Measurements from ENCODE around the gene COL11A1.
"Not testable (repeated sequence)": the region's sequence is repeated elsewhere in the genome, so short reads cannot be mapped to it uniquely, and the experiment has no call there.

COL11A1 gene

GRCh38 chr1:103129255-103129654, 20.9 kb upstream of the COL11A1 start:
- no peak overlapping the region for H3K4me3 ChIP-seq (ENCODE audit: low read depth, low read length)
- TF ChIP-seq, protein P1, sequence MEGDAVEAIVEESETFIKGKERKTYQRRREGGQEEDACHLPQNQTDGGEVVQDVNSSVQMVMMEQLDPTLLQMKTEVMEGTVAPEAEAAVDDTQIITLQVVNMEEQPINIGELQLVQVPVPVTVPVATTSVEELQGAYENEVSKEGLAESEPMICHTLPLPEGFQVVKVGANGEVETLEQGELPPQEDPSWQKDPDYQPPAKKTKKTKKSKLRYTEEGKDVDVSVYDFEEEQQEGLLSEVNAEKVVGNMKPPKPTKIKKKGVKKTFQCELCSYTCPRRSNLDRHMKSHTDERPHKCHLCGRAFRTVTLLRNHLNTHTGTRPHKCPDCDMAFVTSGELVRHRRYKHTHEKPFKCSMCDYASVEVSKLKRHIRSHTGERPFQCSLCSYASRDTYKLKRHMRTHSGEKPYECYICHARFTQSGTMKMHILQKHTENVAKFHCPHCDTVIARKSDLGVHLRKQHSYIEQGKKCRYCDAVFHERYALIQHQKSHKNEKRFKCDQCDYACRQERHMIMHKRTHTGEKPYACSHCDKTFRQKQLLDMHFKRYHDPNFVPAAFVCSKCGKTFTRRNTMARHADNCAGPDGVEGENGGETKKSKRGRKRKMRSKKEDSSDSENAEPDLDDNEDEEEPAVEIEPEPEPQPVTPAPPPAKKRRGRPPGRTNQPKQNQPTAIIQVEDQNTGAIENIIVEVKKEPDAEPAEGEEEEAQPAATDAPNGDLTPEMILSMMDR (IDR thresholded peaks at IDR 0.05; ENCODE audit: borderline replicate concordance, insufficient read depth, low read depth, low read length) = no peak

- not testable (repeated sequence) for H3K4me3 ChIP-seq (ENCODE audit: low read depth, low read length)
Observed at GRCh38 chr1:103128256-103128655, 19.9 kb upstream of the COL11A1 start.

- TF ChIP-seq, protein P1 (IDR thresholded peaks at IDR 0.05; ENCODE audit: borderline replicate concordance, insufficient read depth, low read depth, low read length) = no peak
- no peak overlapping the region for H3K4me3 ChIP-seq (ENCODE audit: low read depth, low read length)
Observed at GRCh38 chr1:103125219-103125618, 16.9 kb upstream of the COL11A1 start.

DNA sequence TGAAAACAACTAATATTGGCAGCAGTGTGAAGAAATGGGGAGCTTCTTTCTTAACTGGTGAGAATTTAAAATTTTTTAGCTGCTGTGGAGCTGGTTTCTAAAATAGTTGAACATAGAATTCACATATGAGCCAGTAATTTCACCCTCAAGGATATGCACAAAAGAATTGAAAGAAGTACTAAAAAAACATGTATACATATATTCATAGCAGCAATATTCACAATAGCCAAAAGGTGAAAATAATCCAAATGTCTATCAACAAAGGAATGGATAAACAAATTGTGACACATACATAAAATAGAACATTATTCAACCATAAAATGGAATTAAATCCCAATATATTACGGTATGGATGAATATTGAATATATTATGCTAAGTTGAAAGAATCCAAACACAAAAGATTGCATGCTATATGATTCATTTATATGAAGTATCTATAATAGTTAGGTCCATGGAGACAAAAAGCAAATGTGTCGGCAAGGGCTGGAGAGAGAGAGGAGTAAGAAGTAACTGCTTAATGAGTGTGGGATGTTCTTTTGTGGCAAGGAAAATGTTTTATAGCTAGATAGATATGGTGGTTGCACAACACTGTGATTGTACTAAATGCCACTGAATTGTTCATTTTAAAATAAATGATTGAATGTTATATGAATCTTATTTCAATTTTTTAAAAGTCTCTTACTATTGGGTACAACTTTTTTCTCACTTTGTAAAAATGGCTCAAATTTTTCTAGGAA, 14.8 kb upstream of the COL11A1 start:
- no peak overlapping the region for H3K4me3 ChIP-seq (ENCODE audit: low read depth, low read length)
- TF ChIP-seq, protein P1 (IDR thresholded peaks at IDR 0.05; ENCODE audit: borderline replicate concordance, insufficient read depth, low read depth, low read length) = no peak

DNA sequence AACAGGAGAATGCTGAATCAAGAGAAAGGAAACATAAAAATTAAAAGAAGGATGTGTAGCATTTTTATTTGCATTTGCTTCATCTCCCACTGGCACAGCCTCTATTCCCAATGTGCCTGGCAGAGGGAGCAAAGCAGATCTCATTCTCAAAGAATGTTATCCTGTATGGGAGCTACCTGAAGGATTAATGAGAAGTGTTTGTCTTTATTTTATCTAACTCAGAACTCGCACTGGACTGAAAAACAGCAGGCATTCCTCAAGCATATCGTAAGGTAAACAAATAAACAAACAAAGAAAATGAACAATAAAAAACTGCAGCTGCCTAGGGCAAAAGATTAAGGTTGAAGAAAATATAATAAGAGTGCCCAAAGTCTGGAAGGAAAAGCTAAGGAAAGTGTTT, 12.7 kb upstream of the COL11A1 start:
- TF ChIP-seq, protein P1 (IDR thresholded peaks at IDR 0.05; ENCODE audit: borderline replicate concordance, insufficient read depth, low read depth, low read length) = no peak
- no peak overlapping the region for H3K4me3 ChIP-seq (ENCODE audit: low read depth, low read length)

GRCh38 chr1:103112546-103112945, 4.2 kb upstream of the COL11A1 start:
- TF ChIP-seq, protein P1 (IDR thresholded peaks at IDR 0.05; ENCODE audit: borderline replicate concordance, insufficient read depth, low read depth, low read length) = no peak
- no peak overlapping the region for H3K4me3 ChIP-seq (ENCODE audit: low read depth, low read length)

GRCh38 chr1:103111926-103112325, 3.6 kb upstream of the COL11A1 start:
- TF ChIP-seq, protein P1 (IDR thresholded peaks at IDR 0.05; ENCODE audit: borderline replicate concordance, insufficient read depth, low read depth, low read length) = no peak
- H3K4me3 ChIP-seq (ENCODE audit: low read depth, low read length) = no peak overlapping the region
